AG04450 (cell line): ENCODE data around the gene BUB3. TPM values are rescaled to one million over a fixed set of nuclear protein-coding genes. Genes with fewer than 3 reads are reported as not detected.

Experiments
- CTCF ChIA-PET: fragments of 300-600, 350-600 bp; formaldehyde crosslinking; extraction: SDS; loops from one replicate; lab custom pipeline; 2022; ENCODE audit warnings: antibody characterized with exemption, inconsistent platforms; lab: Charles Lee
- POLR2A ChIA-PET: fragments of 350-600 bp; formaldehyde crosslinking; extraction: SDS; loops from one replicate; lab custom pipeline; 2021; ENCODE audit warnings: antibody characterized with exemption, inconsistent platforms; lab: Yijun Ruan, JAX
- DNase-seq: peaks from one replicate; pipeline ENCODE4 v3.0.0-alpha.2; 2011; ENCODE audit warnings: low read depth, low spot score
- H3K27ac ChIP-seq: one replicate; pipeline ENCODE4 v1.5.1; 2012; ENCODE audit warnings: low read depth, low read length, control low read depth
- H3K27me3 ChIP-seq: one replicate; pipeline ENCODE4 v1.6.0; 2012; ENCODE audit warnings: low read length; ENCODE audit not compliant: control insufficient read depth, insufficient read depth
- H3K4me3 ChIP-seq: 2 replicates; pipeline ENCODE4 v1.5.1; 2011; ENCODE audit warnings: mild to moderate bottlenecking, low read depth, low read length, control low read depth
- H3K9me3 ChIP-seq: 2 replicates; pipeline ENCODE4 v1.5.1; 2012; ENCODE audit warnings: low read length; ENCODE audit not compliant: control insufficient read depth, insufficient read depth
- polyA plus RNA-seq: library from polyadenylated mRNA; depleted of rRNA; stranded (reverse); fragments of >200 nt; gene quantifications from 2 replicates; pipeline ENCODE4 v1.2.3, GENCODE V29; 2011
- TF ChIP-seq, protein P1 (sequence below): IDR thresholded peaks from 2 replicates; pipeline ENCODE4 v1.5.1; 2011; ENCODE audit warnings: low read depth, low read length, control low read depth, inconsistent platforms

BUB3 gene
- polyA plus RNA-seq, 1 experiment, result 135 TPM

GRCh38 chr10:123136806-123137642 lies 17.2 kb upstream of the BUB3 start:
- peaks cover 97% of the 10 kb centered on the region for H3K27me3 ChIP-seq
- H3K9me3 ChIP-seq, result peaks cover 5% of the 10 kb centered on the region; the same call in 1 of the 2 replicates
- TF ChIP-seq, protein P1, sequence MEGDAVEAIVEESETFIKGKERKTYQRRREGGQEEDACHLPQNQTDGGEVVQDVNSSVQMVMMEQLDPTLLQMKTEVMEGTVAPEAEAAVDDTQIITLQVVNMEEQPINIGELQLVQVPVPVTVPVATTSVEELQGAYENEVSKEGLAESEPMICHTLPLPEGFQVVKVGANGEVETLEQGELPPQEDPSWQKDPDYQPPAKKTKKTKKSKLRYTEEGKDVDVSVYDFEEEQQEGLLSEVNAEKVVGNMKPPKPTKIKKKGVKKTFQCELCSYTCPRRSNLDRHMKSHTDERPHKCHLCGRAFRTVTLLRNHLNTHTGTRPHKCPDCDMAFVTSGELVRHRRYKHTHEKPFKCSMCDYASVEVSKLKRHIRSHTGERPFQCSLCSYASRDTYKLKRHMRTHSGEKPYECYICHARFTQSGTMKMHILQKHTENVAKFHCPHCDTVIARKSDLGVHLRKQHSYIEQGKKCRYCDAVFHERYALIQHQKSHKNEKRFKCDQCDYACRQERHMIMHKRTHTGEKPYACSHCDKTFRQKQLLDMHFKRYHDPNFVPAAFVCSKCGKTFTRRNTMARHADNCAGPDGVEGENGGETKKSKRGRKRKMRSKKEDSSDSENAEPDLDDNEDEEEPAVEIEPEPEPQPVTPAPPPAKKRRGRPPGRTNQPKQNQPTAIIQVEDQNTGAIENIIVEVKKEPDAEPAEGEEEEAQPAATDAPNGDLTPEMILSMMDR, result no peak
- H3K27ac ChIP-seq, result no peak overlapping the region
- no peak for DNase-seq
- no peak overlapping the region for H3K4me3 ChIP-seq
- ChIA-PET POLR2A (interaction anchor here (1.4 kb wide), 1 partner anchor 17 kb away, joined by 4 read pairs; the partner anchor contains the start of gene BUB3), CTCF (interaction anchor here (0.5 kb wide), 1 partner anchor 1180 kb away, joined by 3 read pairs; no protein-coding TSS in a partner anchor)

- peaks cover 97% of the 10 kb centered on the region for H3K27me3 ChIP-seq
- POLR2A ChIA-PET, result interaction anchor here (1.0 kb wide), 1 partner anchor 15 kb away, joined by 4 read pairs; the partner anchor contains the start of gene BUB3
Observed at GRCh38 chr10:123139165-123139520, 15.1 kb upstream of the BUB3 start.

GRCh38 chr10:123139521-123140163 lies 14.6 kb upstream of the BUB3 start:
- CTCF ChIA-PET, result interaction anchor here (1.6 kb wide), 1 partner anchor 159 kb away, joined by 6 read pairs; no protein-coding TSS in a partner anchor
- Histone ChIP-seq H3K9me3 (peaks cover 6% of the 10 kb centered on the region; the same call in 1 of the 2 replicates), H3K27ac (no peak overlapping the region), H3K27me3 (peaks cover 97% of the 10 kb centered on the region), H3K4me3 (no peak overlapping the region)
- TF ChIP-seq, protein P1, result no peak
- POLR2A ChIA-PET, result interaction anchor here (1.0 kb wide), 1 partner anchor 14 kb away, joined by 4 read pairs; the partner anchor contains the start of gene BUB3
- DNase-seq, result no peak

More at GRCh38 chr10:123139165-123139520, 15.1 kb upstream of the BUB3 start:
- DNase-seq, result no peak
- H3K27ac ChIP-seq, result no peak overlapping the region
- CTCF ChIA-PET, result interaction anchor here (1.6 kb wide), 2 partner anchors 15 to 158 kb away, joined by 3 to 6 read pairs; partner anchors contain the start of gene BUB3
- peaks cover 9% of the 10 kb centered on the region; the same call in 1 of the 2 replicates for H3K9me3 ChIP-seq
- TF ChIP-seq, protein P1, result no peak
- no peak overlapping the region for H3K4me3 ChIP-seq

GRCh38 chr10:123140164-123140982 lies 13.8 kb upstream of the BUB3 start:
- TF ChIP-seq, protein P1, result no peak
- ChIA-PET POLR2A (no interaction called here), CTCF (interaction anchor here (1.6 kb wide), 1 partner anchor 159 kb away, joined by 6 read pairs; no protein-coding TSS in a partner anchor)
- Histone ChIP-seq H3K9me3 (peaks cover 5% of the 10 kb centered on the region; the same call in 1 of the 2 replicates), H3K4me3 (no peak overlapping the region), H3K27me3 (peaks cover 97% of the 10 kb centered on the region), H3K27ac (no peak overlapping the region)
- DNase-seq, result no peak
